ENCODE data around the gene GCSAM. TPM values are rescaled to one million over a fixed set of nuclear protein-coding genes. Genes with fewer than 3 reads are reported as not detected.

The GCSAM gene
- total RNA-seq, 1 donor from 2014 or later: 0.37 TPM

DNA sequence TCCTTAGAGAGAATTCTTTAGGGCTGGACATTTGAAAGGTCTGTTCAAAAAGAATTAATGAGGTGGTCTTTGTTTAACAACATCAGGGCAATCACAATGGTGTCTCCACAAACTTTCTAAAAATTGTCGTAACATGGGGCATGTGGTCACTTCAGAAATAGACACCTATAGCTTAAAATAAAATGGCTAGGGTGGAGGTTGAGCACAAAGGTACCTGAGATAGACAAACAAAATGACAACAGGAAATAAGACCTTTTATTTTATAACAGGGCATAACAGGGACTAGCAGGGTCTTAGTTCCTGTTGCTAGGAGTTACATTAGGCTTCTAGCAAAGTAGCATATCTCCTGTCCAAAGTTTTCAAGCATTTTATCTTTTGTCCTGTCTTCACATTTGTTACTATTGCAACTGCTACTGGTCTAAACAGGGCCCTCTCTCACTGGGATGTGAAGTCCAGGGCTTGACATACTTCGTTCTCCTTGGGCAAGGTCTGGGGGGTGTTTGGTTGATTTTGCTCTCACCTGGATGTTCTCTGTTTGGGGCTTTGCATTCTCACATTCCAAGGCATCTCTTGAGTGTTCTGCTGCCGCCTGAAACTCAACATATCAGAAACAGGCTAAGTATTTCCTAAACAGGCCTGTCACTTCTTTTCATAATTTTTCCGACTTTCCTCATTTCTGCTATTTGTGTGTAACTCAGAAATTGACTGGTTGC is 3.0 kb downstream of the GCSAM start:
- DNase-seq (ENCODE audit: low spot score): no peak

DNA sequence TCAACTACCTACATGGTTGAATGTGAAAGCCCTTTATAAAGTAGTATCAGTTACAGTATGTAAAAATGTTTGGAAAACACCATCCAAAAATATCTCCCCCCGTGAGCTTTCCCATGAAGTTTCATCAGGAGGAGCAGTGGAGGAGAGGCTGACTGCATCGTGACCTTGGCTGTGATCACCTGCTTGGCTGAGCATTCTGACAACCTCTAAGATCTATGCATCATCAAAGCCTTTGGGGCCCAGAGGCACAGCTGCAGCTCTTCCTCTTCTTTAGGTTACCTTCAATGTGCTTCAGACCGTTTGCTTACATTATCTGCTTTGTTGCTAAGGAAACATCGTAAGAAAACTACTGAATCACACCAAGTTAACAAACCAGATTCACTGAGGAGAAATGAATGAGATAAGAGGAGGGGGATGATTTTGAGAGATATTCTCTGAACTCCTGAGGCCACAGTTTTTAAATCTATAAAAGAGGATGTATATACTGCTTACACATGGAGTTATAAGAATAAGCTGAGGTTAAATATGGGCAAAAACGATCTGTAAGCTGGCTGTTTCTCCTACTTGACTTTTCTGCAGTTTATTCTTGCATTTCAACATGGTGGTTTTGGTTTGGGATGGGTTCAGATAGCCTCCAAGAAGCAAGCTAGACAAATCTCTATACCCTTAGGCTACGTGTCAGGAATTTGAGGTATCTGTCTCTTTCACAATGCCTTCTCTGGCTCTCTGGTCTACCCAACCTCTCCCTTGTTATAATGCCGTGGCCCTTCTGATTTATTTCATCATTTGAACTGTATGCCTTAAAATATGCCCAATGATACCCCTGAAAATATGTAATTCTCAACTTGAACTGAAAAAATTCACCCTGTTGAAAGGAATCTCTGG is 4.0 kb downstream of the GCSAM start:
- DNase-seq (ENCODE audit: low spot score): no peak

DNA sequence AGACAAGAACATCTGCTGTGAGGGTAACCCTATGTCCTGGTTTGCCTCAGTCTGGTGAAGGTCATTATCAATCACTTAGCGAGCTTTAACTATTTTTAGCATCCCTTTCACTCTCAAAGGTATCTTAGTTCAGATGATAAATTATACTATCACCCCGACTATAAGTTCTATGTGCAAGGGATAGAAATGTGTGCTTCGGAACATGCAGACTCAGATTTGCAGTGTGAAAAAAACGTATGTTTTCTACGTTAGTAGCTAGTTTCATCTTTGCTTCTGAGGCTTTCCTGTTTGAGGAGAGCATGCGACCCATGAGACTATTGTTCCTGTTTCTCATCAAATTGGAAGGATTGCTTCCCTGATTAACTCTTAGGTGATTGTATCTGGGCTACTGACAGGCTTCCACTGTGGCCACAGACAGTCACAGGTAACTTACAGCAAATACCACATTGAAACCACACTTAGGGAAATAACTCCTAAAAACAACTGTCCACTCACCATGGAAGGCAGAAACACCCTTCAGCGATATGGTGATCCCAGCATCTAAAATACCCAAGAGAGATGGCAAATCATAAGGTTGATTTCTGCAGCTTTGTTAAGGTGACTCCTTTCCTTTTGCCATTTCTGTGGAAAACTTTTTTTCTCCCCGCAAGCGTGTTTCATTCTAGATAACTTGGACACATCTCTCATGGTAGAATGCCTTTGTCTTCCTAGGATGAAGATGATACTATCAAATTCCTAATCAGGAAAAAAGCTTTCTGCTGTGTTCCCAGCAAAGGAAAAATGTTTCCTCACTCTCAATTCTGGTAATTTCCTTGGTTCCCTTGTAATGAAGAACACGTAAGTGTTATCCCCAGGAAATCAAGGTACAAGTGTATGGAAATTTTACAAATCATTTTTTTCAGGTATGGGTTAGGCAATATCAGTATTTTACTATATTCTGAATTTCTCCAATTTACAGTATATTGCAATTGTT is 5.2 kb downstream of the GCSAM start:
- no peak for DNase-seq (ENCODE audit: low spot score)

DNA sequence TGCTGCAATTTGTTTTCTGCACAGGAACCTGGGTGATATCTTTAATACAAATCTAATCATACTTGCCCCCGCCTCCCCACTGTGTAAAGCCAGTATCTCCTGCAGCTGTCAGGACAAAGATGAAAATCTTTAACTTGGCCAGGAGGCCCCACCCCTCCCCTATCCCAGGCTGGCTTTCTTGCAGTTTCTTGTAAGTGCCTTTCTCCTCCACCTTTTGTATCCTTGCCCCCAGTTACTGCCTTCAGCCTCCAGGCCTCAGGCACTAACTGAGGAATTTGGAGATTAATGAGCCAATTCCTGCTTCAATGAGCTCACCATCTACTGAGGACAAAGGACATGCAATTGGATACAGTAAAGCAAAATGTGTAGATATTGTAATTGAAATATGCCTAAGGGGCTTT is 6.5 kb downstream of the GCSAM start:
- no peak for DNase-seq (ENCODE audit: low spot score)

DNA sequence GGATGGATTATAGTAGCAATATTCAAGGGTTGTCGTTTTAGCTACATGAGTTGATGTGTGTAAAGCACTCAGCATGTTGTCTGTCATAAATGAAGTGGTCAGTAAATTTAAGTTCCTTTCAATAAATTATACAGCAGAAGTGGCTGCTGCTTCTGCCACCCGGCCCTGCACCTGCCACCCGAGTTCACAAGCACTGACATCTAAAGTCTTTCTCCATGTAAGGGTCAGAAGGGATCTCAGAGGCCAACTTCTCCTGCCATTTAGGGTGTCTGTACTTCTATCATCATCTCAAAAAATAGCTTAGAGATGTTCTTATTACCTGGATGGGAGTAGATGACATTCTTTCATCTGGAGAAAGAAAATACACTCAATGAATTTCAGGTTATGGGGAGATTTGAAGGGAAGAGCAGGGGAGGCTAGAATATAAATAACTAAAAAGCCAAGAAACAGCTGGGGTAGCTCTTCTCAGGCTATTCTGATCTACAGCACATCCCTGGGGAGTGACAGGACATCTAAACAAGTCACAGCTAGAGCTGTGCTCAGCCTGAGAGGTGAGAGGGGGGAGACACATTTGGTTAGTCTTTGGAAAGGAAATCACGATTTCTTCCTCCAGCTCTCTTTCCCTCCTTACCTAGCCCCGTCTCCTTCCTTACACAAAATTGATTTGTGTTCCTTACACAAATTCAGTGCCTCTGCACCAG is 8.0 kb downstream of the GCSAM start:
- DNase-seq (ENCODE audit: low spot score): no peak

DNA sequence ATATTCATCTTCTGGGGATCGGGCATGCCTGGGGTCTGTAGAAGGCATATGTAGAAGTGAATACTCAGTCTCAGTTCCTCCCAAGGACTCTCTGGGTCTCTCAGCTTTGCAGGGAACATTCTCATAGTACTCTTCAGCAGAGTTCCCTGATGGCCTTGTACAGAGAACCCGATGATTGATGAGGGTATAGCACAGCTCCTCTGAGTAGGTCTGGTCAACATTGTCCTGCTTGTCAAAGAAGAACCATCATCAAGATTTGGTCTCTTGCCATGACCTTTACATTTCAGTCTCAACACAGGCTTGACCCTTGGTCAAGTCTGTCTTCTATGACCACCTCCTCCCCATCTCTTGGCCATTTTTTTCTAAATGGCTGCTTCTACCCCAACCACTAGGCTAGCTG is 9.5 kb downstream of the GCSAM start:
- no peak for DNase-seq (ENCODE audit: low spot score)

GRCh38 chr3:112122870-112123269 is 10.2 kb downstream of the GCSAM start:
- no peak for DNase-seq (ENCODE audit: low spot score)

GRCh38 chr3:112121577-112122547 is 11.2 kb downstream of the GCSAM start:
- DNase-seq (ENCODE audit: low spot score): no peak

- no peak for DNase-seq (ENCODE audit: low spot score)
Observed at GRCh38 chr3:112119962-112120836, 12.8 kb downstream of the GCSAM start.

DNA sequence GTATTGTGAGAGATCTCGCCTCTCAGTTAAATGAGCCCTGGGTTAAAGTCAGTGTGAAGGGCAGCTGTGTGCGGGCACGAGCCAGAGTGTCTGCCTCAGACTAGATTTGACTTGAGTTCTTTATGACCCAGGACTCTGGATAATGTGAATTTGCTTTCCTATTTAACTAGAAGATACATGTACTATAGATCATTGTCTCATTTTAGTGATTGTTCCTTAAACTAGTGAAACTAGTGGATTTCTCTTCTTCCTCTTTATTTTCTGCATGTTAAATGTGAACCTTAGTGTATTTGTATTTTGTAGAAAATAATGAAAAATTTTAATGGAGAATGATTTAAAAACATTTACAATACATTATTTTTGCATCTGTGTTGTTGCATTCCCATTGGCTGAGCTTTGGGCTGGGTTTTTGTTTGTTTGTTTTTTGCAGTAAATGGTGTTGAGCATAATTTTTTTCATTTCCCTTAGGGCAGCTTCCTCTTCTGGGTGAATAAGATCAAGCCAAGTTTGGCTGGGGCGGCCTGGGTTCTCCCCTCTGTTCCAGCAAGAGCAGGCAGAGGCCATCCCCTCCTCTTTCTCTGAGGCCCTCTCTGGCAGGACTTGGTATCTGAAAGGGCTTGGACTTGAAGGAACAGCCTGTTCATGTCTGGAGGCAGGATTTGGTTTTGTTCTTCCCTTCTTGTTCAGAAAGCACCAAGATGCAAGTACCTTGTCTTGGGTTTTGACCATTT is 15.0 kb downstream of the GCSAM start:
- no peak for DNase-seq (ENCODE audit: low spot score)

- no peak for DNase-seq (ENCODE audit: low spot score)
Observed at GRCh38 chr3:112117415-112117814, 15.6 kb downstream of the GCSAM start.

- DNase-seq (ENCODE audit: low spot score): no peak
Observed at GRCh38 chr3:112116748-112117186, 16.3 kb downstream of the GCSAM start.

DNA sequence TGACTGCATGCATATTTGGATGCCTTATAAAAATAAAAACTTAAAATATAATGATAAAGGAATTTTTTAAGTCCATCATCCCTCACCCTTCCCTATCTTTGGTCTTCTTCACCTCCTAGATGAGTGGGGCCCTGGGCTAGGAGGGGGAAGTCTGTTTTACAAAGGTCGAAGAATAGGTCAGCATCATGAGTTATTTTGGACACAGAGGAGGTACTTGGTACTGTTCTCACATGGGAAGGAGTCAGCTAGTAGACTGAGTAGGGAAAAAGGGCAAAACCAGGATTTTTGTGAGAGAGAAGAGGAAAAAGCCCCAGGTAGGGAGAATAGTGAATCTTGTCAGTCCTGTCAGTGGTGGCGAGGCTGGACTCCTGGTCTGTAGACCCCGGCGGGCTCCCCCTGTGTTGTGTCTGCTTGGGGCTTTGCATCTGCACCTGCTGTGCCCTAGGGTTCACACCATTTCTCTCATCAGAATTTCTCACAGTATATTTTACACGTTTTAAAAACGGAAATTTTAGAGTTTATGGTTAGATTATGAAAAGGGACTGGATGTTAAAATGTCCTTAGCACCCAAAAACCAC is 17.2 kb downstream of the GCSAM start:
- no peak for DNase-seq (ENCODE audit: low spot score)

- no peak for DNase-seq (ENCODE audit: low spot score)
Observed at GRCh38 chr3:112115161-112115739, 17.8 kb downstream of the GCSAM start.

- DNase-seq (ENCODE audit: low spot score): no peak
Observed at GRCh38 chr3:112114576-112115160, 18.4 kb downstream of the GCSAM start.

DNA sequence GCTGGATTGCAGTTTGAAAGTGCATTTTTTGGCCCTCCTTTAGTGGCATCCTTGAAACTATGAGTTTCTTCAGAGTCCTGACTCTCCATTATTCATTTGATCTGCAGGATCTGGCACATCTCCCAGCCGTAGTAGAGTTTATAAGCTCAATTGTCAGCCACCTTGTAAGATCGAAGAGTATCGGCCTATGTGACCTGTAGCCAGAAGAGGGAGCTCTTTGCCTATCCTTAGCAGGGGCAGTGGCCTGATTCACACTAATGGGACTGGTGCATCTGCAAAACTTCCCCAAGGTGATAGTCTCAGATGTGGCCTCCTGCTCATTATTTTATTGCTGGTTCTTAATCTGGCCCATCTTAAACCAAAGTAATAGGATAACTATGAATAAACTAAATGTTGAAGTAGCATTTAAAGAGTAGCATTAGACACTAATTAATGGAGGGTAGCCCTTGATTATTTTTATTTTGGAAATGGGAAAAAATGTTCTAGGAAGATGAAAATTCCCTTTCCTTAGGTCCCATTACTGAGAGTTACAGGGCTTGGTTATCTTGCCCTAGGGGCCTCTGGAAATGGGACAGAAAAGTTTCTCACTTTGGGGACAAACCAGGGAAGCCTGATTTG is 21.2 kb downstream of the GCSAM start:
- DNase-seq (ENCODE audit: low spot score): peak; percentile 52

DNA sequence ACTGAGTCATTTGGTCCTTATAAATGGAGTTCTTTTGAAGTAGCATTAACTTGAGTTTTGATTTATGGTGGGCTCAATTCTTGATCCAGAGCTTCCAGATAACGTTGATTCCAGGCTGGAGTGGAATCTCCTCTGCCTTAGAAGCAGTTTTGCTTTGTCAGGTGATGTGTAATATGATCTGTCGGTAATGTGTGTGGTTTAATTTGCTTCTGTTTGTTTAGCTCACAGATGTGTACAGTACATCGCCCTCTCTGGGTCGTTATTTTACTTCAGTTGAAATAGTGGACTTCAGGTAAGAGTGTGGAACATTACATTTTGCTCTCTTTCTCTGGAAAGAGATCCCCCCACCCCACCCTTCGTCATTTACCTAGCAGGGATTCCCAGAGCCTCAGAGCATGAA is 23.7 kb downstream of the GCSAM start:
- DNase-seq (ENCODE audit: low spot score): no peak

Data from mucosa of gallbladder (tissue), 1 donor.